ENCODE data around the gene DPF3. TPM values are rescaled to one million over a fixed set of nuclear protein-coding genes. Genes with fewer than 3 reads are reported as not detected.
"Not testable (repeated sequence)": the region's sequence is repeated elsewhere in the genome, so short reads cannot be mapped to it uniquely, and the experiment has no call there.

Gene DPF3
- total RNA-seq, 3 donors from 2014 or later = 0.48 to 0.95 (median 0.71) TPM

GRCh38 chr14:72753879-72754400 is 140.0 kb downstream of the DPF3 start:
- ATAC-seq = no peak
- Mint-ChIP-seq H3K9me3 (peaks cover 14% of the 10 kb centered on the region), H3K36me3 (ENCODE audit: insufficient read depth) (no peaks in the 10 kb centered on the region), H3K27me3 (ENCODE audit: low read depth) (peaks cover 3% of the 10 kb centered on the region), H3K4me3 (no peak overlapping the region), H3K4me1 (ENCODE audit: low read depth) (no peaks in the 10 kb centered on the region)
- no peak for DNase-seq

DNA sequence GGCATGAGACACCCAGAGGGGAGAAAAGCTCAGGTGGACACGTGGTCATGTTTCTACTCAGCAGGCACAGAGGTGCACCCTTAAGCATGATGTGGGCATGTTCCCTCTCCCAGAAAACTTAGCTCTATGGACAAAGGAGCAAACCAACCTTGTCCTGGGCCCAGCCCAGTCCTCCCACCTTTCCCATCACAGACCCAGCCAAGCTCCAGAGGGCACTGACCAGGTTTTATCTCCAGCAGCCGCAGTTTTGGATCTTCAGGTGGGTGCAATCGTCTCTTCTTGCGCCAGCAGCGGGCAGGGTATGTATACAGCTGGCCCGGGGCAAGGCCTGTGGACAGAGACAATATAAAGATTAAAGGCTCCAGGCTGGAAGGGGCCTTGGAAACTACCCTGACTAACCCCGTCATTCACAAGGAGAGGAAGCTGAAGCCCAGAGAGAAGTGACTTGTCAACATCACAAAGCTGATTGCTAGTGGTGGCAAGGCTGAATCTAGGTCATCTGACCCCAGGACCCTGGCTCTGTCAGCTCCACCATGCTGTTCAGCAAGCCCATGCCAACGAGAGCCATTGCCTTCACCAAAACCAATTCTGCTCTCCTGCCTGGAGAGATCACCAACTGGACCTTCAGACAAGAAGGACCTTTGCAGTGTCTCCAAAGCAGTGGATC is 140.7 kb downstream of the DPF3 start:
- Mint-ChIP-seq H3K27me3 (ENCODE audit: low read depth) (peaks cover 3% of the 10 kb centered on the region), H3K4me1 (ENCODE audit: low read depth) (no peaks in the 10 kb centered on the region), H3K9me3 (peaks cover 10% of the 10 kb centered on the region), H3K4me3 (no peak overlapping the region), H3K36me3 (ENCODE audit: insufficient read depth) (no peaks in the 10 kb centered on the region)
- no peak for ATAC-seq
- DNase-seq = no peak

- ATAC-seq = no peak
- peaks cover 9% of the 10 kb centered on the region for H3K9me3 Mint-ChIP-seq
- peaks cover 3% of the 10 kb centered on the region for H3K27me3 Mint-ChIP-seq (ENCODE audit: low read depth)
- H3K4me3 Mint-ChIP-seq = no peak overlapping the region
- H3K4me1 Mint-ChIP-seq (ENCODE audit: low read depth) = no peaks in the 10 kb centered on the region
- peaks cover 5% of the 10 kb centered on the region for H3K36me3 Mint-ChIP-seq (ENCODE audit: insufficient read depth)
- no peak for DNase-seq
These were observed 141.9 kb downstream of the DPF3 start for GRCh38 chr14:72752034-72752412.

DNA sequence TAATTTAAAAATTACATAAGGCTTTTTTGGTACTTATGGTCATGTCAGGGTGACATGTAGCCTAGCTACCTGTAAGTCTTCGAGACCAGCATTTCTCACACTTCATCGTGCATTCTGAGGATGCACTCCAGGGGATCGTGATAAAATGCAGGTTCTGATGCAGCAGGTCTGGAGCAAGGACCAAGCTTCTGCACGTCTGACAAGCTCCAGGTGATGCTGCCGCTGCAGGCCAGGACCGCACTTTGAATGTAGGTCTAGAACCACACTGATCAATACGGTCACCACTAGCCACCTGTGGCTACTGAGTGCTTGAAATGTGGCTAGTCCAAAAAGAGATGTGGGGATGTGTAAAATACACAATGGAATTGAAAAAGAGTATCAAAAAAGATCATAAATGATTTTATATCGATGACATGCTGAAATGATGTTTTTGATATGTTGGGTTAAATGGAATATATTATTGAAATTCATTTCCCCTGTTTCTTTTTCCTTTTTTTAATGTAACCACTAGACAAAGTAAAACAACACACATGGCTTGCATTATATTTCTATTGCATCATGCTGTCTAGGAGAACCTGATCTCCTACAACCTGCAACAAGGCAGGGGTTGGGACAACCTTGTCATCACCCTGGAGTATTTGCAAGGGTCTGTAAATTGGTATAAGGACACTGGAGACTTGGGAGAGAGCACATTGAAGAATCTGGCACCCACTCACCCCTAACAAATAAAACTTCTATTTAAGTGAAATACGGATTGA is 142.4 kb downstream of the DPF3 start:
- peaks cover 9% of the 10 kb centered on the region for H3K9me3 Mint-ChIP-seq
- DNase-seq (no peak), ATAC-seq (no peak)
- peaks cover 3% of the 10 kb centered on the region for H3K27me3 Mint-ChIP-seq (ENCODE audit: low read depth)
- H3K4me1 Mint-ChIP-seq (ENCODE audit: low read depth) = no peaks in the 10 kb centered on the region
- no peak overlapping the region for H3K4me3 Mint-ChIP-seq
- peaks cover 5% of the 10 kb centered on the region for H3K36me3 Mint-ChIP-seq (ENCODE audit: insufficient read depth)

DNA sequence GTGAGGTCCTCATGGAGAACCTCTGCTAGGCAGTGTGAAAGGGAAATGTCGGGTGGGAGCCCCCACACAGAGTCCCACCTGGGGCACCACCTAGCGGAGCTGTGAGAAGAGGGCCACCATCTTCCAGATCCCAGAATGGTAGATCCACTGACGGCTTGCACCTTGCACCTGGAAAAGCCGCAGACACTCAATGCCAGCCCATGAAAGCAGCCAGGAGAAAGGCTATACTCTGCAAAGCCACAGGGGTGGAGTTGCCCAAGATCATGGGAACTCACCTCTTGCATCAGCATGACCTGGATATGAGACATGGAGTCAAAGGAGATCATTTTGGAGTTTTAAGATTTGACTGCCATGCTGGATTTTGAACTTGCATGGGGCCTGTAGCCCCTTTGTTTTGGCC is 145.0 kb downstream of the DPF3 start:
- H3K4me1 Mint-ChIP-seq (ENCODE audit: low read depth); DNase-seq; H3K4me3 Mint-ChIP-seq; H3K36me3 Mint-ChIP-seq (ENCODE audit: insufficient read depth); ATAC-seq; H3K27me3 Mint-ChIP-seq (ENCODE audit: low read depth); H3K9me3 Mint-ChIP-seq: not testable (repeated sequence)

DNA sequence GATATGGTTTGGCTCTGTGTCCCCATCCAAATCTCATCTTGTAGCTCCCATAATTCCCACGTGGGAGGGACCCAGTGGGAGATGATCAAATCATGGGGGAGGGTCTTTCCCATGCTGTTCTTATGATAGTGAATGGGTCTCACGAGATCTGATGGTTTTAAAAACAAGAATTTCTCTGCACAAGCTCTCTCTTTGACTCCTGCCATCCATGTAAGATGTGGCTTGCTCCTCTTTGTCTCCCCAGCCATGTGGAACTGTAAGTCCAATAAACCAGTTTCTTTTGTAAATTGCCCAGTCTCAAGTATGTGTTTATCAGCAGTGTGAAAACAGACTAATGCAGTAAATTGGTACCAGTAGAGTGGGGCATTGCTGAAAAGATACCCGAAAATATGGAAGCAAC is 146.2 kb downstream of the DPF3 start:
- H3K4me1 Mint-ChIP-seq (ENCODE audit: low read depth) = no peaks in the 10 kb centered on the region
- ATAC-seq (no peak), DNase-seq (no peak)
- peaks cover 5% of the 10 kb centered on the region for H3K36me3 Mint-ChIP-seq (ENCODE audit: insufficient read depth)
- no peaks in the 10 kb centered on the region for H3K27me3 Mint-ChIP-seq (ENCODE audit: low read depth)
- no peak overlapping the region for H3K4me3 Mint-ChIP-seq
- H3K9me3 Mint-ChIP-seq = peaks cover 9% of the 10 kb centered on the region

GRCh38 chr14:72745991-72746980 is 147.6 kb downstream of the DPF3 start:
- peaks cover 9% of the 10 kb centered on the region for H3K9me3 Mint-ChIP-seq
- no peak for DNase-seq
- peaks cover 5% of the 10 kb centered on the region for H3K36me3 Mint-ChIP-seq (ENCODE audit: insufficient read depth)
- H3K4me3 Mint-ChIP-seq = no peak overlapping the region
- no peak for ATAC-seq
- H3K27me3 Mint-ChIP-seq (ENCODE audit: low read depth) = no peaks in the 10 kb centered on the region
- no peaks in the 10 kb centered on the region for H3K4me1 Mint-ChIP-seq (ENCODE audit: low read depth)

GRCh38 chr14:72745546-72745945 is 148.4 kb downstream of the DPF3 start:
- no peaks in the 10 kb centered on the region for H3K27me3 Mint-ChIP-seq (ENCODE audit: low read depth)
- no peaks in the 10 kb centered on the region for H3K4me1 Mint-ChIP-seq (ENCODE audit: low read depth)
- H3K4me3 Mint-ChIP-seq = no peak overlapping the region
- no peak for ATAC-seq
- H3K36me3 Mint-ChIP-seq (ENCODE audit: insufficient read depth) = peaks cover 5% of the 10 kb centered on the region
- H3K9me3 Mint-ChIP-seq = peaks cover 9% of the 10 kb centered on the region
- no peak for DNase-seq

- no peaks in the 10 kb centered on the region for H3K27me3 Mint-ChIP-seq (ENCODE audit: low read depth)
These were observed 149.3 kb downstream of the DPF3 start for GRCh38 chr14:72744416-72745120.

DNA sequence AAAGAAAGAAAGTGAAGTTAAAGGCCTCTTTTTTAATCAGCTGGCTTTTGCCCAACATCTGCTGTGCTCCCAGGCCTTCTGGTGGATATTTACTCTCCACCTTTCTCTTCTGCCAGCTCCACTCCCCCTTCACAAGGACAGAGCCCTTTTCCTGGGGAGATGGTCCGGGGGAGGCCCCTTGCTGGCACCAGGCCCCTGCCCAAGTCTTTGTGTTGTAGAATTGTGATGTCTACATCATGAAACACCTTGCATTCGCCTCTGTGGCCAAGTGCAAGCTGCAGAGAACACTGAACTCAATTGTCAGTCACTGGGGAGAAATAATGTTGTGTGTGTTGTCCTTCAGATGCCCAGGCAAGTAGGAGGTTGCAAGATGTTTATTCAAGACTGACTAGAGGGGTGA is 150.3 kb downstream of the DPF3 start:
- Mint-ChIP-seq H3K4me1 (ENCODE audit: low read depth) (no peaks in the 10 kb centered on the region), H3K36me3 (ENCODE audit: insufficient read depth) (peaks cover 5% of the 10 kb centered on the region), H3K9me3 (peaks cover 9% of the 10 kb centered on the region), H3K4me3 (no peak overlapping the region), H3K27me3 (ENCODE audit: low read depth) (no peaks in the 10 kb centered on the region)
- DNase-seq (no peak), ATAC-seq (no peak)

More at GRCh38 chr14:72744416-72745120, 149.3 kb downstream of the DPF3 start:
- DNase-seq (no peak), ATAC-seq (no peak)
- Mint-ChIP-seq H3K4me3 (no peak overlapping the region), H3K36me3 (ENCODE audit: insufficient read depth) (peaks cover 5% of the 10 kb centered on the region), H3K9me3 (peaks cover 9% of the 10 kb centered on the region), H3K4me1 (ENCODE audit: low read depth) (no peaks in the 10 kb centered on the region)

GRCh38 chr14:72742838-72743195 is 151.1 kb downstream of the DPF3 start:
- peaks cover 3% of the 10 kb centered on the region for H3K9me3 Mint-ChIP-seq
- H3K36me3 Mint-ChIP-seq (ENCODE audit: insufficient read depth) = peaks cover 2% of the 10 kb centered on the region

DNA sequence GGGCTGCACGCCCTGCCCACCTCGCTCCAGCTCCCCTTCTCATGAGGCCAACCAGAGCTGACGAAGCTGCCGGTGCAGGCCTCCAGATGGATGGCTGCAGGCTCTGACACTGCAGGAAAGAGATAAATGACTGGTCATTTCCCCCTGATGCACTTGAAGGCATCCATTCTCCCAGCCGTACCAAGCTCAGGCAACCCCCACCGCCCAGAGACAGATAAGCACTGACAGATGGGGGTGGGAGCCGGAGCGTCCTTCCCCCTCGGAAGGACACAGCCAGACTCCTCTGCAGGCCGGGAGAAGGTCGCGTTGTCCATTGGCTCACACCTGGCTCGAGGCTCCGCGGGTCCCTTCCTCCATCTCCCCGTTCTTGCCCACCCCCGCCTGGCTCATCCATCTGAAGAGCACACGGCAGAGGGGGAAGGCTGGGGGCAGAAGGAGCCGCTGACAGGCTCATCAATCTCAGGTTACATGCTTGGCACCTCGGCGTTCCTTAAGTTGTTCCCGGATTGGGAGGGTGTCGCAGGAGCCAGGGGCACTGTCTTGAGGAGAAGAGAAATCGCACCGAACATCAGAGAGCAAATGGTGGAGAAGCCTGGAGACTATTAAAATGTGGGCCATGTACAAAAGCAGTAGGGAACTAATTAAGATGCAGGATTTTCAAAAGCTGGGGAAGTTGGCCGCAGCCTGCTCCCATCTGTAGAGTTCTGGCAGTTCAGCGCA is 151.6 kb downstream of the DPF3 start:
- no peak for ATAC-seq
- no peaks in the 10 kb centered on the region for H3K27me3 Mint-ChIP-seq (ENCODE audit: low read depth)
- H3K4me3 Mint-ChIP-seq = no peak overlapping the region
- H3K4me1 Mint-ChIP-seq (ENCODE audit: low read depth) = no peaks in the 10 kb centered on the region
- no peaks in the 10 kb centered on the region for H3K36me3 Mint-ChIP-seq (ENCODE audit: insufficient read depth)
- H3K9me3 Mint-ChIP-seq = no peaks in the 10 kb centered on the region
- DNase-seq = no peak

More at GRCh38 chr14:72742838-72743195, 151.1 kb downstream of the DPF3 start:
- DNase-seq (no peak), ATAC-seq (no peak)
- Mint-ChIP-seq H3K27me3 (ENCODE audit: low read depth) (no peaks in the 10 kb centered on the region), H3K4me3 (no peak overlapping the region), H3K4me1 (ENCODE audit: low read depth) (no peaks in the 10 kb centered on the region)

- ATAC-seq = no peak
- no peaks in the 10 kb centered on the region for H3K27me3 Mint-ChIP-seq (ENCODE audit: low read depth)
- no peaks in the 10 kb centered on the region for H3K36me3 Mint-ChIP-seq (ENCODE audit: insufficient read depth)
- no peaks in the 10 kb centered on the region for H3K9me3 Mint-ChIP-seq
- H3K4me1 Mint-ChIP-seq (ENCODE audit: low read depth) = no peaks in the 10 kb centered on the region
- no peak for DNase-seq
- no peak overlapping the region for H3K4me3 Mint-ChIP-seq
These were observed 152.1 kb downstream of the DPF3 start for GRCh38 chr14:72741826-72742117.
